Measurements from ENCODE around the gene SNAI3. TPM values are rescaled to one million over a fixed set of nuclear protein-coding genes. Genes with fewer than 3 reads are reported as not detected.

Gene SNAI3
- total and polyA plus RNA-seq, 2 donors (not counting 1 experiment from before 2014, with no cell fraction given) = 6.5 to 8.8 TPM

DNA sequence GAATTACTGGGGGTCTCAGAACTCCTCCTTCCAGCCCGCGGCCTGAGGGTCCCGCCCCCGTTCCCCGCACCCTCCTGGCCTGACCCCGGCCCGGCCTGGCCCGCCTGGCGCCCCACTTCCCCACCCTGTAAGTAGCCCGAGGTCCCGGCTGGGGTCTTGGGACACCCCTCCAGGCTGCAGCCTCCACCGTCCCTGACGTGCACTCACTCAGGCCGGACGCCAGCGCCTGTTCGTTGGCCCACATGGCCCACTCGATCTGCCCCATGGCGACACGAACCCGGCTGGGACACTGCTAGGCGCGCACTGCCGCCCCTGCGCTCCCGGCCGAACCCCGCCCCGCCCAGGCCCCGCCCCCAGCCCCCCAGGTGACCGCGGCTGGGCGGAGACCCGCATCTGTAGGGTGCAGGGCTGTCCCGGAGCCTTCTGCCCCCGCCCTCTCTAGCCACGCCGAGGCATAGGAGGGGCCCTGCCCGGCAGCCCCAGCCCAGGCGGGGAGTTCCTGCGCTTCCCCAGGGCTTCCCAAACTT is 35.5 kb downstream of the SNAI3 start, which contains the start of gene CYBA:
Gene CYBA, minus strand, starts transcription at position 305 of the 527 bp plus-strand sequence. Its CDS starts 40 bp downstream, at position 265.
- no peak for TF ChIP-seq EZH2 (IDR thresholded peaks at IDR 0.05; ENCODE audit: borderline replicate concordance, insufficient read depth, low read depth, low read length, poor library complexity, severe bottlenecking)
- TF ChIP-seq, protein P1, sequence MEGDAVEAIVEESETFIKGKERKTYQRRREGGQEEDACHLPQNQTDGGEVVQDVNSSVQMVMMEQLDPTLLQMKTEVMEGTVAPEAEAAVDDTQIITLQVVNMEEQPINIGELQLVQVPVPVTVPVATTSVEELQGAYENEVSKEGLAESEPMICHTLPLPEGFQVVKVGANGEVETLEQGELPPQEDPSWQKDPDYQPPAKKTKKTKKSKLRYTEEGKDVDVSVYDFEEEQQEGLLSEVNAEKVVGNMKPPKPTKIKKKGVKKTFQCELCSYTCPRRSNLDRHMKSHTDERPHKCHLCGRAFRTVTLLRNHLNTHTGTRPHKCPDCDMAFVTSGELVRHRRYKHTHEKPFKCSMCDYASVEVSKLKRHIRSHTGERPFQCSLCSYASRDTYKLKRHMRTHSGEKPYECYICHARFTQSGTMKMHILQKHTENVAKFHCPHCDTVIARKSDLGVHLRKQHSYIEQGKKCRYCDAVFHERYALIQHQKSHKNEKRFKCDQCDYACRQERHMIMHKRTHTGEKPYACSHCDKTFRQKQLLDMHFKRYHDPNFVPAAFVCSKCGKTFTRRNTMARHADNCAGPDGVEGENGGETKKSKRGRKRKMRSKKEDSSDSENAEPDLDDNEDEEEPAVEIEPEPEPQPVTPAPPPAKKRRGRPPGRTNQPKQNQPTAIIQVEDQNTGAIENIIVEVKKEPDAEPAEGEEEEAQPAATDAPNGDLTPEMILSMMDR (IDR thresholded peaks at IDR 0.05) = no peak
- peak; percentile 92 for DNase-seq
- peaks cover 55% of the 10 kb centered on the region for H4K20me1 ChIP-seq (ENCODE audit: control insufficient read depth, insufficient read depth, low read length, poor library complexity, severe bottlenecking)
- POLR2A ChIA-PET = interaction anchor here (1.0 to 3.4 kb wide), 7 partner anchors 11 to 55 kb away, joined by 3 to 32 read pairs (median 6); partner anchors contain the start of genes IL17C and MVD
- peaks cover 46 to 65% of the 10 kb centered on the region in 2 donors for H3K4me1 ChIP-seq (ENCODE audit: control insufficient read depth in 2 of 2, insufficient read depth in 2 of 2, low read length in 2 of 2)
- peak within 1 kb of the TSS; percentile 92 for H3K9ac ChIP-seq (ENCODE audit: low read length)
- Mint-ChIP-seq H3K27ac (peak within 1 kb of the TSS; percentile 98), H3K4me3 (peak within 1 kb of the TSS; percentile 96), H3K4me1 (peaks cover 43% of the 10 kb centered on the region), H3K9me3 (ENCODE audit: insufficient read depth) (no peaks in the 10 kb centered on the region), H3K27me3 (no peaks in the 10 kb centered on the region)
- no peaks in the 10 kb centered on the region for H3K27me3 ChIP-seq (replicated peaks in 1 of 4; ENCODE audit: control extremely low read depth in 1 of 4, control insufficient read depth in 3 of 4, insufficient read depth in 4 of 4, low read length in 3 of 4)
- H3K36me3 ChIP-seq (replicated peaks in 1 of 2; ENCODE audit: control extremely low read depth in 1 of 2, control insufficient read depth in 1 of 2, extremely low read depth in 1 of 2, insufficient read depth in 2 of 2, low read length in 1 of 2) = peaks cover 0 to 46% of the 10 kb centered on the region in 2 experiments
- ATAC-seq (ENCODE audit: low read depth) = peak; percentile 77
- CTCF ChIA-PET = interaction anchor here (1.2 to 2.9 kb wide), 5 partner anchors 14 to 165 kb away, joined by 3 to 7 read pairs (median 4); no protein-coding TSS in a partner anchor
- peak within 1 kb of the TSS; percentile 98 to 99 for H3K27ac ChIP-seq (ENCODE audit: low read length in 2 of 2)
- under 1% methylated on average over 36 of the region's 41 CpGs for WGBS (ENCODE audit: insufficient coverage)
- peak within 1 kb of the TSS; percentile 73 to 98 (median 92) for H3K4me3 ChIP-seq (ENCODE audit: control extremely low read depth in 1 of 5, extremely low read depth in 1 of 5, insufficient read depth in 1 of 5, low read depth in 2 of 5, low read length in 4 of 5)
- intact Hi-C loops (cut with micrococcal nuclease) = loop anchor here (1.0 kb wide), 9 partner anchors 12 to 520 kb away; partner anchors contain the start of genes CDH15, CTU2, IL17C and MVD
- H2AFZ ChIP-seq (ENCODE audit: insufficient read depth, low read depth, low read length, poor library complexity, severe bottlenecking) = peak within 1 kb of the TSS; percentile 59
- H3K9me3 ChIP-seq (ENCODE audit: control extremely low read depth in 1 of 3, control insufficient read depth in 2 of 3, insufficient read depth in 1 of 3, low read length in 2 of 3) = no peaks in the 10 kb centered on the region
- peak within 1 kb of the TSS; percentile 99 for H3K4me2 ChIP-seq (replicated peaks; ENCODE audit: low read depth, low read length, poor library complexity, severe bottlenecking)
- H3K79me2 ChIP-seq (ENCODE audit: control insufficient read depth, insufficient read depth, low read length) = peaks cover 56% of the 10 kb centered on the region

Measured in B cell (primary cell).